ENCODE measurements around the gene DPYD.

- TF ChIP-seq CTCF (IDR thresholded peaks at IDR 0.05; ENCODE audit: low read length) (no peak), EZH2 (optimal IDR thresholded peaks at IDR 0.05; ENCODE audit: low read depth, low read length) (no peak), EZH2phosphoT487 (IDR thresholded peaks at IDR 0.05; ENCODE audit: low read length) (no peak)
These were observed 655.2 kb downstream of the DPYD start for GRCh38 chr1:97265630-97266029.
